Stimulated activated CD4-positive, alpha-beta T cell treated with anti-CD3 and anti-CD28 coated beads, TNF-alpha, amount 100 ng/mL, for 24 hours (primary cell): ENCODE measurements around the gene IPO13.

Experiments
- DNase-seq, 3 experiments: peaks; one replicate each; pipeline ENCODE4 v3.0.0-alpha.2; 2020; ENCODE audit warnings: low read depth in 3 of 3

The IPO13 gene

GRCh38 chr1:43949678-43950077 is 2.9 kb downstream of the IPO13 start:
- DNase-seq = no peak

- no peak for DNase-seq
Measured at GRCh38 chr1:43951021-43951985, 4.6 kb downstream of the IPO13 start.

GRCh38 chr1:43952731-43953346 is 6.1 kb downstream of the IPO13 start:
- no peak for DNase-seq

- no peak for DNase-seq
Measured at GRCh38 chr1:43953361-43953760, 6.6 kb downstream of the IPO13 start.

GRCh38 chr1:43954036-43954435 is 7.3 kb downstream of the IPO13 start:
- no peak for DNase-seq

- DNase-seq = no peak
Measured at GRCh38 chr1:43956234-43956633, 9.5 kb downstream of the IPO13 start.

- no peak for DNase-seq
Measured at GRCh38 chr1:43957407-43958040, 10.8 kb downstream of the IPO13 start.

- DNase-seq = no peak
Measured at GRCh38 chr1:43958351-43959255, 11.9 kb downstream of the IPO13 start.

- DNase-seq = no peak
Measured at GRCh38 chr1:43960798-43961197, 14.0 kb downstream of the IPO13 start.

GRCh38 chr1:43961692-43962091 is 14.9 kb downstream of the IPO13 start:
- DNase-seq = no peak

- no peak for DNase-seq
Measured at GRCh38 chr1:43962324-43962723, 15.6 kb downstream of the IPO13 start.

GRCh38 chr1:43963006-43963405 is 16.3 kb downstream of the IPO13 start:
- DNase-seq = no peak

GRCh38 chr1:43963890-43964289 is 17.1 kb downstream of the IPO13 start:
- no peak for DNase-seq

GRCh38 chr1:43965316-43965715 is 18.6 kb downstream of the IPO13 start:
- no peak for DNase-seq

GRCh38 chr1:43968348-43968948 is 21.7 kb downstream of the IPO13 start:
- no peak for DNase-seq

GRCh38 chr1:43969416-43969745 is 22.6 kb downstream of the IPO13 start:
- no peak for DNase-seq

GRCh38 chr1:43969746-43970466 is 23.2 kb downstream of the IPO13 start, which contains the start of gene DPH2:
Gene DPH2 (plus strand): TSS chr1:43970010. CDS start chr1:43970176, 166 bp downstream.
- peak; percentile 93 to 98 (median 96) for DNase-seq

- DNase-seq = no peak
Measured at GRCh38 chr1:43970502-43970901, 23.8 kb downstream of the IPO13 start.

- DNase-seq = no peak
Measured at GRCh38 chr1:43970911-43971310, 24.2 kb downstream of the IPO13 start.

GRCh38 chr1:43971336-43971980 is 24.7 kb downstream of the IPO13 start:
- DNase-seq = no peak
